ENCODE data around the gene OPCML. TPM values are rescaled to one million over a fixed set of nuclear protein-coding genes. Genes with fewer than 3 reads are reported as not detected.

The OPCML gene
- total RNA-seq, 5 donors from 2014 or later (not counting 1 experiment from before 2014, with no cell fraction given) = not detected

GRCh38 chr11:133149698-133150097 lies 382.6 kb downstream of the OPCML start:
- 55% methylated on average over 2 of the region's 5 CpGs for WGBS (ENCODE audit: insufficient coverage)
- Mint-ChIP-seq H3K9me3 (no peaks in the 10 kb centered on the region), H3K4me3 (no peak overlapping the region), H3K27ac (no peak overlapping the region), H3K36me3 (no peaks in the 10 kb centered on the region), H3K4me1 (no peaks in the 10 kb centered on the region), H3K27me3 (peaks cover 1 to 3% of the 10 kb centered on the region in 2 donors)
- H3K4me3 ChIP-seq (ENCODE audit: control insufficient read depth in 1 of 2, extremely low read depth in 1 of 2, low read length in 1 of 2) = no peak overlapping the region
- POLR2A ChIA-PET = no interaction called here
- H3K9me3 ChIP-seq = no peaks in the 10 kb centered on the region
- CTCF ChIA-PET = no interaction called here
- H3K36me3 ChIP-seq (ENCODE audit: control insufficient read depth in 2 of 2, extremely low read depth in 1 of 2, insufficient read depth in 1 of 2, low read length in 1 of 2) = no peaks in the 10 kb centered on the region
- no peak overlapping the region for H3K27ac ChIP-seq (ENCODE audit: low read length)
- peaks cover 3 to 10% of the 10 kb centered on the region in 2 experiments for H3K27me3 ChIP-seq (replicated peaks in 1 of 2; ENCODE audit: control insufficient read depth in 2 of 2, extremely low read depth in 1 of 2, insufficient read depth in 2 of 2, low read length in 1 of 2)
- H3K4me1 ChIP-seq (ENCODE audit: control insufficient read depth in 1 of 2, extremely low read depth in 1 of 2, insufficient read depth in 2 of 2, low read length in 2 of 2) = no peaks in the 10 kb centered on the region
- DNase-seq (no peak), ATAC-seq (replicated peaks in 1 of 4) (no peak)

GRCh38 chr11:133147625-133148024 lies 384.7 kb downstream of the OPCML start:
- peaks cover 1 to 3% of the 10 kb centered on the region in 2 donors for H3K27me3 Mint-ChIP-seq
- ChIA-PET CTCF (no interaction called here), POLR2A (no interaction called here)
- Histone ChIP-seq H3K36me3 (ENCODE audit: control insufficient read depth in 2 of 2, extremely low read depth in 1 of 2, insufficient read depth in 1 of 2, low read length in 1 of 2) (no peaks in the 10 kb centered on the region), H3K9me3 (no peaks in the 10 kb centered on the region), H3K27ac (ENCODE audit: low read length) (no peak overlapping the region), H3K27me3 (replicated peaks in 1 of 2; ENCODE audit: control insufficient read depth in 2 of 2, extremely low read depth in 1 of 2, insufficient read depth in 2 of 2, low read length in 1 of 2) (peaks cover 0 to 3% of the 10 kb centered on the region in 2 experiments), H3K4me3 (ENCODE audit: control insufficient read depth in 1 of 2, extremely low read depth in 1 of 2, low read length in 1 of 2) (no peak overlapping the region), H3K4me1 (ENCODE audit: control insufficient read depth in 1 of 2, extremely low read depth in 1 of 2, insufficient read depth in 2 of 2, low read length in 2 of 2) (no peaks in the 10 kb centered on the region)
- 82% methylated on average over 3 of the region's 8 CpGs for WGBS (ENCODE audit: insufficient coverage)
- ATAC-seq (replicated peaks in 1 of 4) = no peak
- no peaks in the 10 kb centered on the region for H3K4me1 Mint-ChIP-seq
- H3K4me3 Mint-ChIP-seq = no peak overlapping the region
- H3K9me3 Mint-ChIP-seq = no peaks in the 10 kb centered on the region
- DNase-seq = no peak
- H3K27ac Mint-ChIP-seq = no peak overlapping the region
- no peaks in the 10 kb centered on the region for H3K36me3 Mint-ChIP-seq

- H3K36me3 ChIP-seq (ENCODE audit: control insufficient read depth in 2 of 2, extremely low read depth in 1 of 2, insufficient read depth in 1 of 2, low read length in 1 of 2) = no peaks in the 10 kb centered on the region
- no peak overlapping the region for H3K27ac ChIP-seq (ENCODE audit: low read length)
- Mint-ChIP-seq H3K27me3 (peaks cover 1 to 3% of the 10 kb centered on the region in 2 donors), H3K4me1 (no peaks in the 10 kb centered on the region), H3K9me3 (peaks cover 0 to under 1% (median 0%) of the 10 kb centered on the region in 3 donors), H3K27ac (no peak overlapping the region), H3K4me3 (no peak overlapping the region), H3K36me3 (no peaks in the 10 kb centered on the region)
- H3K27me3 ChIP-seq (replicated peaks in 1 of 2; ENCODE audit: control insufficient read depth in 2 of 2, extremely low read depth in 1 of 2, insufficient read depth in 2 of 2, low read length in 1 of 2) = peaks cover 0 to 3% of the 10 kb centered on the region in 2 experiments
- DNase-seq = no peak
- H3K4me3 ChIP-seq (ENCODE audit: control insufficient read depth in 1 of 2, extremely low read depth in 1 of 2, low read length in 1 of 2) = no peak overlapping the region
- no peaks in the 10 kb centered on the region for H3K9me3 ChIP-seq
- ATAC-seq (replicated peaks in 1 of 4) = no peak
- 69% methylated on average over 3 of the region's 7 CpGs for WGBS (ENCODE audit: insufficient coverage)
- no peaks in the 10 kb centered on the region for H3K4me1 ChIP-seq (ENCODE audit: control insufficient read depth in 1 of 2, extremely low read depth in 1 of 2, insufficient read depth in 2 of 2, low read length in 2 of 2)
- POLR2A ChIA-PET = interaction anchor here in 1 of 2 donors (0.7 kb wide), 1 partner anchor 781 kb away, joined by 6 read pairs; no protein-coding TSS in a partner anchor
- CTCF ChIA-PET = interaction anchor here in 1 of 2 donors (0.7 kb wide), 1 partner anchor 11 kb away, joined by 6 read pairs; no protein-coding TSS in a partner anchor
Observed at GRCh38 chr11:133146697-133147306, 385.5 kb downstream of the OPCML start.

GRCh38 chr11:133137939-133138338 lies 394.4 kb downstream of the OPCML start:
- Mint-ChIP-seq H3K36me3 (no peaks in the 10 kb centered on the region), H3K4me3 (no peak overlapping the region), H3K4me1 (peaks cover 0 to 6% (median 0%) of the 10 kb centered on the region in 3 donors), H3K27ac (no peak overlapping the region), H3K9me3 (peaks cover 0 to 6% (median 0%) of the 10 kb centered on the region in 3 donors), H3K27me3 (peaks cover 2 to 4% of the 10 kb centered on the region in 2 donors)
- ATAC-seq (replicated peaks in 1 of 4) (no peak), DNase-seq (no peak)
- 44% methylated on average over 3 of the region's 5 CpGs for WGBS (ENCODE audit: insufficient coverage)
- Histone ChIP-seq H3K36me3 (ENCODE audit: control insufficient read depth in 2 of 2, extremely low read depth in 1 of 2, insufficient read depth in 1 of 2, low read length in 1 of 2) (no peaks in the 10 kb centered on the region), H3K4me3 (ENCODE audit: control insufficient read depth in 1 of 2, extremely low read depth in 1 of 2, low read length in 1 of 2) (no peak overlapping the region), H3K27me3 (replicated peaks in 1 of 2; ENCODE audit: control insufficient read depth in 2 of 2, extremely low read depth in 1 of 2, insufficient read depth in 2 of 2, low read length in 1 of 2) (peaks cover 0 to 2% of the 10 kb centered on the region in 2 experiments), H3K27ac (ENCODE audit: low read length) (no peak overlapping the region), H3K9me3 (no peaks in the 10 kb centered on the region), H3K4me1 (ENCODE audit: control insufficient read depth in 1 of 2, extremely low read depth in 1 of 2, insufficient read depth in 2 of 2, low read length in 2 of 2) (no peaks in the 10 kb centered on the region)
- ChIA-PET POLR2A (no interaction called here), CTCF (no interaction called here)

GRCh38 chr11:133137270-133137669 lies 395.0 kb downstream of the OPCML start:
- no peak overlapping the region for H3K27ac ChIP-seq (ENCODE audit: low read length)
- no peaks in the 10 kb centered on the region for H3K9me3 ChIP-seq
- no peaks in the 10 kb centered on the region for H3K36me3 Mint-ChIP-seq
- H3K9me3 Mint-ChIP-seq = peaks cover 0 to 6% (median 0%) of the 10 kb centered on the region in 3 donors
- POLR2A ChIA-PET = no interaction called here
- H3K4me3 ChIP-seq (ENCODE audit: control insufficient read depth in 1 of 2, extremely low read depth in 1 of 2, low read length in 1 of 2) = no peak overlapping the region
- no CpG with 5 or more reads among the region's 2 CpGs for WGBS (ENCODE audit: insufficient coverage)
- CTCF ChIA-PET = no interaction called here
- no peaks in the 10 kb centered on the region for H3K36me3 ChIP-seq (ENCODE audit: control insufficient read depth in 2 of 2, extremely low read depth in 1 of 2, insufficient read depth in 1 of 2, low read length in 1 of 2)
- H3K27me3 Mint-ChIP-seq = peaks cover 2 to 4% of the 10 kb centered on the region in 2 donors
- no peak for ATAC-seq (replicated peaks in 1 of 4)
- no peak overlapping the region for H3K27ac Mint-ChIP-seq
- peaks cover 0 to 2% of the 10 kb centered on the region in 2 experiments for H3K27me3 ChIP-seq (replicated peaks in 1 of 2; ENCODE audit: control insufficient read depth in 2 of 2, extremely low read depth in 1 of 2, insufficient read depth in 2 of 2, low read length in 1 of 2)
- DNase-seq = no peak
- H3K4me1 ChIP-seq (ENCODE audit: control insufficient read depth in 1 of 2, extremely low read depth in 1 of 2, insufficient read depth in 2 of 2, low read length in 2 of 2) = no peaks in the 10 kb centered on the region
- H3K4me3 Mint-ChIP-seq = no peak overlapping the region
- peaks cover 0 to 6% (median 0%) of the 10 kb centered on the region in 3 donors for H3K4me1 Mint-ChIP-seq

- Mint-ChIP-seq H3K4me1 (peaks cover 0 to 6% (median 0%) of the 10 kb centered on the region in 3 donors), H3K9me3 (peaks cover 0 to 1% (median 0%) of the 10 kb centered on the region in 3 donors), H3K27ac (no peak overlapping the region), H3K27me3 (peaks cover 2 to 4% of the 10 kb centered on the region in 2 donors), H3K36me3 (no peaks in the 10 kb centered on the region), H3K4me3 (no peak overlapping the region)
- H3K9me3 ChIP-seq = no peaks in the 10 kb centered on the region
- no peak overlapping the region for H3K27ac ChIP-seq (ENCODE audit: low read length)
- no peak overlapping the region for H3K4me3 ChIP-seq (ENCODE audit: control insufficient read depth in 1 of 2, extremely low read depth in 1 of 2, low read length in 1 of 2)
- ATAC-seq (replicated peaks in 1 of 4) (no peak), DNase-seq (no peak)
- 52% methylated on average over 4 of the region's 4 CpGs for WGBS (ENCODE audit: insufficient coverage)
- no peaks in the 10 kb centered on the region for H3K4me1 ChIP-seq (ENCODE audit: control insufficient read depth in 1 of 2, extremely low read depth in 1 of 2, insufficient read depth in 2 of 2, low read length in 2 of 2)
- H3K27me3 ChIP-seq (replicated peaks in 1 of 2; ENCODE audit: control insufficient read depth in 2 of 2, extremely low read depth in 1 of 2, insufficient read depth in 2 of 2, low read length in 1 of 2) = peaks cover 0 to 2% of the 10 kb centered on the region in 2 experiments
- CTCF ChIA-PET = interaction anchor here in 1 of 2 donors (0.6 kb wide), 1 partner anchor 10 kb away, joined by 6 read pairs; no protein-coding TSS in a partner anchor
- no peaks in the 10 kb centered on the region for H3K36me3 ChIP-seq (ENCODE audit: control insufficient read depth in 2 of 2, extremely low read depth in 1 of 2, insufficient read depth in 1 of 2, low read length in 1 of 2)
- POLR2A ChIA-PET = no interaction called here
Observed at GRCh38 chr11:133136376-133136775, 395.9 kb downstream of the OPCML start.
